ENCODE data around the gene GARIN3. TPM values are rescaled to one million over a fixed set of nuclear protein-coding genes. Genes with fewer than 3 reads are reported as not detected.

GARIN3 gene
- total RNA-seq, 3 donors from 2014 or later (not counting 1 experiment from before 2014, with no cell fraction given) = not detected

GRCh38 chr5:157159209-157159751 is 6.8 kb downstream of the GARIN3 start:
- H3K4me3 ChIP-seq (ENCODE audit: low read length) = no peak overlapping the region

DNA sequence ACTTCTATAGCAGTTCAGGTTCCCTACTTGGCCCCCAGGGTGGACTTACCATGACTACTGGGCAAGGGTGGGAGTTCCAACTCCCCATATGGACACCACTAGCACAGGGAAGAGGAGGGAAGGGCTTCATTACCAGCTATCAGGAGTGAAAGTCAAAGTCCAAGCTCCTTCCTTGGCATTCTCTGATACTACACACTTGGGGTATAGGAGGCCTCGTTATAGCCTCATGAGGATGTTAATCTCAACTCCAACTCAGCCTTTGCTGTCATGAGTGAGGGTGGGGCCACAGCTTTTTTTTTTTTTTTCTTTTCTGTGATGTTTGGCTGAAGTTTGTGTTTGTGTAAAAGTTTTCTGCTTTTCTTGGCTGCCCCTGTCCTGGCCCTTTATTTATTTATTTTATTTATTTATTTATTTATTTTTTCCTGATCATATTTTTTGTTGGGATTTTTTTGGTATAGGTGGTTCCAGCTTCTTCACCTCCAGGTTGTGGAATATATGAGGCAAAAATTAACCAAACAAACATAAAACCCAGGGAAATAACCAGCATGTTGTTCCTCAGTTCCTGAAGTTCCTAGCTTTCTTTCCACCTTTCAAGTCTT is 8.7 kb downstream of the GARIN3 start:
- no peaks in the 10 kb centered on the region for H3K4me1 ChIP-seq (ENCODE audit: control insufficient read depth, insufficient read depth, low read length)
- DNase-seq (no peak), ATAC-seq (no peak)
- no peak overlapping the region for H3K4me3 Mint-ChIP-seq
- H3K9me3 Mint-ChIP-seq = no peaks in the 10 kb centered on the region
- WGBS (ENCODE audit: insufficient coverage) = no CpG with 5 or more reads among the region's 1 CpG
- TF ChIP-seq, protein P1, sequence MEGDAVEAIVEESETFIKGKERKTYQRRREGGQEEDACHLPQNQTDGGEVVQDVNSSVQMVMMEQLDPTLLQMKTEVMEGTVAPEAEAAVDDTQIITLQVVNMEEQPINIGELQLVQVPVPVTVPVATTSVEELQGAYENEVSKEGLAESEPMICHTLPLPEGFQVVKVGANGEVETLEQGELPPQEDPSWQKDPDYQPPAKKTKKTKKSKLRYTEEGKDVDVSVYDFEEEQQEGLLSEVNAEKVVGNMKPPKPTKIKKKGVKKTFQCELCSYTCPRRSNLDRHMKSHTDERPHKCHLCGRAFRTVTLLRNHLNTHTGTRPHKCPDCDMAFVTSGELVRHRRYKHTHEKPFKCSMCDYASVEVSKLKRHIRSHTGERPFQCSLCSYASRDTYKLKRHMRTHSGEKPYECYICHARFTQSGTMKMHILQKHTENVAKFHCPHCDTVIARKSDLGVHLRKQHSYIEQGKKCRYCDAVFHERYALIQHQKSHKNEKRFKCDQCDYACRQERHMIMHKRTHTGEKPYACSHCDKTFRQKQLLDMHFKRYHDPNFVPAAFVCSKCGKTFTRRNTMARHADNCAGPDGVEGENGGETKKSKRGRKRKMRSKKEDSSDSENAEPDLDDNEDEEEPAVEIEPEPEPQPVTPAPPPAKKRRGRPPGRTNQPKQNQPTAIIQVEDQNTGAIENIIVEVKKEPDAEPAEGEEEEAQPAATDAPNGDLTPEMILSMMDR (IDR thresholded peaks at IDR 0.05) = no peak
- no peak overlapping the region for H3K27ac ChIP-seq (ENCODE audit: low read length)
- no peak overlapping the region for H3K27ac Mint-ChIP-seq
- H3K36me3 Mint-ChIP-seq = no peaks in the 10 kb centered on the region
- H3K9me3 ChIP-seq (ENCODE audit: control insufficient read depth, insufficient read depth, low read length) = no peaks in the 10 kb centered on the region
- H3K4me1 Mint-ChIP-seq = peaks cover 14 to 20% of the 10 kb centered on the region in 2 donors
- intact Hi-C loops (cut with micrococcal nuclease) = no loop called here
- no peaks in the 10 kb centered on the region for H3K27me3 ChIP-seq (ENCODE audit: control insufficient read depth, insufficient read depth, low read length)
- no peak overlapping the region for H3K4me3 ChIP-seq (ENCODE audit: low read length)
- no peaks in the 10 kb centered on the region for H3K36me3 ChIP-seq (ENCODE audit: control insufficient read depth, insufficient read depth, low read length)
- no peaks in the 10 kb centered on the region for H3K27me3 Mint-ChIP-seq (ENCODE audit: low read depth in 2 of 2)

More at GRCh38 chr5:157159209-157159751, 6.8 kb downstream of the GARIN3 start:
- no peaks in the 10 kb centered on the region for H3K36me3 ChIP-seq (ENCODE audit: control insufficient read depth, insufficient read depth, low read length)
- H3K27ac ChIP-seq (ENCODE audit: low read length) = no peak overlapping the region
- H3K9me3 ChIP-seq (ENCODE audit: control insufficient read depth, insufficient read depth, low read length) = no peaks in the 10 kb centered on the region
- ATAC-seq (peak in 1 of 3 donors; percentile 40), DNase-seq (peak in 1 of 2 donors; percentile 78)
- TF ChIP-seq, protein P1 (IDR thresholded peaks at IDR 0.05) = no peak
- Mint-ChIP-seq H3K9me3 (no peaks in the 10 kb centered on the region), H3K4me3 (no peak overlapping the region), H3K27ac (no peak overlapping the region), H3K36me3 (no peaks in the 10 kb centered on the region), H3K27me3 (ENCODE audit: low read depth in 2 of 2) (peaks cover 0 to 4% of the 10 kb centered on the region in 2 donors), H3K4me1 (peaks cover 20 to 21% of the 10 kb centered on the region in 2 donors)
- intact Hi-C loops (cut with micrococcal nuclease) = no loop called here
- WGBS (ENCODE audit: insufficient coverage) = 74% methylated on average over 5 of the region's 6 CpGs
- H3K4me1 ChIP-seq (ENCODE audit: control insufficient read depth, insufficient read depth, low read length) = no peaks in the 10 kb centered on the region
- H3K27me3 ChIP-seq (ENCODE audit: control insufficient read depth, insufficient read depth, low read length) = no peaks in the 10 kb centered on the region

DNA sequence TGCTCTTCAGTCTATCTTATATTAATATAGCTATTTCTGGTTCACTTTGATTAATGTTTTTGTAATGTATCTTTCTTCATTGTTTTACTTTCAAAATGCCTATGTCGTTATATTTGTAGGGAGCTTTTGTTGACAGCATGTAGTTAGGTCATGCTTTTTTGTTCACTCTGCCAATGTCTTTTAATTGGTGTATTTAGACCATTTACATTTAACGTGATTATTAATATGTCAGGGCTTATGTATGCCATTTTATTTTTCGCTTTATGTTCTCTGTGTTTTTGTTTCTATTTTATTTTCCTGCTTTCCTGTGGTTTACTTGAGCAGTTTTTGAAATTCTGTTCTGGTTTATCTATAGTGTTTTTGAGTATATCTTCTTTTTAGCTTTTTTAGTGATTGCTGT is 10.8 kb downstream of the GARIN3 start:
- TF ChIP-seq, protein P1 (IDR thresholded peaks at IDR 0.05) = no peak
- ATAC-seq = no peak
- peak overlapping the region; percentile 27 to 80 for H3K27ac Mint-ChIP-seq
- H3K27me3 ChIP-seq (ENCODE audit: control insufficient read depth, insufficient read depth, low read length) = no peaks in the 10 kb centered on the region
- H3K36me3 Mint-ChIP-seq = no peaks in the 10 kb centered on the region
- intact Hi-C loops (cut with micrococcal nuclease) = no loop called here
- no peak overlapping the region for H3K4me3 ChIP-seq (ENCODE audit: low read length)
- H3K9me3 Mint-ChIP-seq = no peaks in the 10 kb centered on the region
- 93% methylated on average over 2 of the region's 3 CpGs for WGBS (ENCODE audit: insufficient coverage)
- no peaks in the 10 kb centered on the region for H3K27me3 Mint-ChIP-seq (ENCODE audit: low read depth in 2 of 2)
- no peak for DNase-seq
- no peaks in the 10 kb centered on the region for H3K4me1 ChIP-seq (ENCODE audit: control insufficient read depth, insufficient read depth, low read length)
- peak overlapping the region; percentile 77 for H3K4me3 Mint-ChIP-seq
- H3K27ac ChIP-seq (ENCODE audit: low read length) = no peak overlapping the region
- no peaks in the 10 kb centered on the region for H3K36me3 ChIP-seq (ENCODE audit: control insufficient read depth, insufficient read depth, low read length)
- peaks cover 15 to 19% of the 10 kb centered on the region in 2 donors for H3K4me1 Mint-ChIP-seq
- H3K9me3 ChIP-seq (ENCODE audit: control insufficient read depth, insufficient read depth, low read length) = no peaks in the 10 kb centered on the region

Data from natural killer cell (primary cell).